ENCODE data around the gene SYN1. TPM values are rescaled to one million over a fixed set of nuclear protein-coding genes. Genes with fewer than 3 reads are reported as not detected.

The SYN1 gene
- total RNA-seq, 6 experiments from 2014 or later, result 0.22 to 3.1 (median 0.37) TPM; not detected in 1

GRCh38 chrX:47584714-47585113 lies 34.9 kb downstream of the SYN1 start:
- WGBS (ENCODE audit: insufficient coverage, low coverage, low lambda C conversion rate, missing lambda C conversion rate), result 58% methylated on average over 5 of the region's 6 CpGs
- intact Hi-C loops (cut with DNase I), result no loop called here
- no peak for DNase-seq
- no peak for ATAC-seq
- Histone ChIP-seq H3K4me3 (no peak overlapping the region), H3K4me1 (no peaks in the 10 kb centered on the region), H3K27me3 (peaks cover 0 to 7% of the 10 kb centered on the region in 2 donors), H3K27ac (no peak overlapping the region), H3K36me3 (no peaks in the 10 kb centered on the region), H3K9me3 (no peaks in the 10 kb centered on the region)
- no peak for TF ChIP-seq POLR2A (IDR thresholded peaks at IDR 0.05)
- TF ChIP-seq, protein P1, sequence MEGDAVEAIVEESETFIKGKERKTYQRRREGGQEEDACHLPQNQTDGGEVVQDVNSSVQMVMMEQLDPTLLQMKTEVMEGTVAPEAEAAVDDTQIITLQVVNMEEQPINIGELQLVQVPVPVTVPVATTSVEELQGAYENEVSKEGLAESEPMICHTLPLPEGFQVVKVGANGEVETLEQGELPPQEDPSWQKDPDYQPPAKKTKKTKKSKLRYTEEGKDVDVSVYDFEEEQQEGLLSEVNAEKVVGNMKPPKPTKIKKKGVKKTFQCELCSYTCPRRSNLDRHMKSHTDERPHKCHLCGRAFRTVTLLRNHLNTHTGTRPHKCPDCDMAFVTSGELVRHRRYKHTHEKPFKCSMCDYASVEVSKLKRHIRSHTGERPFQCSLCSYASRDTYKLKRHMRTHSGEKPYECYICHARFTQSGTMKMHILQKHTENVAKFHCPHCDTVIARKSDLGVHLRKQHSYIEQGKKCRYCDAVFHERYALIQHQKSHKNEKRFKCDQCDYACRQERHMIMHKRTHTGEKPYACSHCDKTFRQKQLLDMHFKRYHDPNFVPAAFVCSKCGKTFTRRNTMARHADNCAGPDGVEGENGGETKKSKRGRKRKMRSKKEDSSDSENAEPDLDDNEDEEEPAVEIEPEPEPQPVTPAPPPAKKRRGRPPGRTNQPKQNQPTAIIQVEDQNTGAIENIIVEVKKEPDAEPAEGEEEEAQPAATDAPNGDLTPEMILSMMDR (IDR thresholded peaks at IDR 0.05), result no peak

DNA sequence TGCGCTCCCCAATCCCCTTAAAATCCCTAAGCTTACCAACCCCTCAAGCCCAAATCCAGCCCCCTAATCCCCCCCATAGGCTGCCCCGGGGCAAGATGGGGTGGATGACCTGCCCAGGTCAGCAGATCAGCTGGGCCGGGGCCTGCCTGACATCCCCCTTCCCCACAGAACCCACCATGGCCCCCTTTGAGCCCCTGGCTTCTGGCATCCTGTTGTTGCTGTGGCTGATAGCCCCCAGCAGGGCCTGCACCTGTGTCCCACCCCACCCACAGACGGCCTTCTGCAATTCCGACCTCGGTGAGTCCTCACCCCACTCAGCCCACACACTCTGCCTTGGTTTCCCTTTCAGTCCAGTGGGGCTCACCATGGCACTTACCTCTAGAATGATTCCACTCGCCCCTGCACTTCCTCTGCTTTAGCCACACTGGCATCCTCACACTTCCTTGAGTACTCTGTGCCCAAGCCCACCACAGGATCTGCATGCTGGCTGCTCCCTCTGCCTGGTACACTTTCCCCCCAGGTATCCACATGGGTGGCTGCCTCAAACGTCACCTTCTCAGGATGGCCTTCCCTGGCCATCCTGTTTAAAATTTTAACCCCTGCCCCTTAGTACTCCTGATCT lies 36.3 kb downstream of the SYN1 start:
- ATAC-seq (no peak), DNase-seq (no peak)
- H3K9me3 ChIP-seq, result no peaks in the 10 kb centered on the region
- 66% methylated on average over 5 of the region's 8 CpGs for WGBS (ENCODE audit: insufficient coverage, low coverage, low lambda C conversion rate, missing lambda C conversion rate)
- H3K4me3 ChIP-seq, result peak overlapping the region; percentile 10 to 21 (median 11)
- peaks cover 0 to 7% of the 10 kb centered on the region in 2 donors for H3K27me3 ChIP-seq
- intact Hi-C loops (cut with DNase I), result no loop called here
- TF ChIP-seq POLR2A (IDR thresholded peaks at IDR 0.05), result no peak
- TF ChIP-seq, protein P1 (IDR thresholded peaks at IDR 0.05), result no peak
- peak overlapping the region in 2 of 3 donors; percentile 10 to 16 for H3K27ac ChIP-seq
- no peaks in the 10 kb centered on the region for H3K4me1 ChIP-seq
- H3K36me3 ChIP-seq, result no peaks in the 10 kb centered on the region

- intact Hi-C loops (cut with DNase I), result no loop called here
- H3K9me3 ChIP-seq, result no peaks in the 10 kb centered on the region
- no peaks in the 10 kb centered on the region for H3K36me3 ChIP-seq
- H3K4me3 ChIP-seq, result peak within 1 kb of the TSS; percentile 33 to 46 (median 38)
- DNase-seq, result peak; percentile 73 to 90 (median 84)
- peak within 1 kb of the TSS; percentile 33 to 70 (median 63) for H3K27ac ChIP-seq
- 31% methylated on average over 17 of the region's 28 CpGs for WGBS (ENCODE audit: insufficient coverage, low coverage, low lambda C conversion rate, missing lambda C conversion rate)
- peaks cover 0 to 7% of the 10 kb centered on the region in 2 donors for H3K27me3 ChIP-seq
- H3K4me1 ChIP-seq, result no peaks in the 10 kb centered on the region
- TF ChIP-seq POLR2A (IDR thresholded peaks at IDR 0.05), result peak; percentile 36
- TF ChIP-seq, protein P1 (IDR thresholded peaks at IDR 0.05), result no peak
- ATAC-seq, result peak; percentile 75 to 80 (median 78)
These were observed 37.7 kb downstream of the SYN1 start, which contains the start of gene TIMP1 for GRCh38 chrX:47581731-47582647. TSS of gene TIMP1 (plus strand) at chrX:47582436. CDS start at chrX:47583416, 980 bp downstream.

GRCh38 chrX:47579537-47579936 lies 40.1 kb downstream of the SYN1 start:
- WGBS (ENCODE audit: insufficient coverage, low coverage, low lambda C conversion rate, missing lambda C conversion rate), result 37% methylated on average over 9 of the region's 9 CpGs
- Histone ChIP-seq H3K4me1 (no peaks in the 10 kb centered on the region), H3K9me3 (no peaks in the 10 kb centered on the region), H3K27me3 (peaks cover 0 to 7% of the 10 kb centered on the region in 2 donors), H3K4me3 (no peak overlapping the region), H3K36me3 (no peaks in the 10 kb centered on the region), H3K27ac (no peak overlapping the region)
- TF ChIP-seq POLR2A (IDR thresholded peaks at IDR 0.05), result no peak
- TF ChIP-seq, protein P1 (IDR thresholded peaks at IDR 0.05), result no peak
- ATAC-seq, result peak; percentile 46 to 49 (median 46)
- DNase-seq, result no peak
- intact Hi-C loops (cut with DNase I), result no loop called here
